22Rv1 (cell line): Measurements from ENCODE around the gene EHD4.

Source experiments
- ZFX ChIP-seq: fragments of 450-650 bp; IDR thresholded peaks from 2 replicates; pipeline ENCODE4 v1.6.1; 2017; ENCODE audit warnings: antibody characterized with exemption, borderline replicate concordance
- TF ChIP-seq, protein P1 (sequence below): fragments of 450-650 bp; IDR thresholded peaks from 2 replicates; pipeline ENCODE4 v1.5.1; 2017; ENCODE audit warnings: mild to moderate bottlenecking

- TF ChIP-seq, protein P1, sequence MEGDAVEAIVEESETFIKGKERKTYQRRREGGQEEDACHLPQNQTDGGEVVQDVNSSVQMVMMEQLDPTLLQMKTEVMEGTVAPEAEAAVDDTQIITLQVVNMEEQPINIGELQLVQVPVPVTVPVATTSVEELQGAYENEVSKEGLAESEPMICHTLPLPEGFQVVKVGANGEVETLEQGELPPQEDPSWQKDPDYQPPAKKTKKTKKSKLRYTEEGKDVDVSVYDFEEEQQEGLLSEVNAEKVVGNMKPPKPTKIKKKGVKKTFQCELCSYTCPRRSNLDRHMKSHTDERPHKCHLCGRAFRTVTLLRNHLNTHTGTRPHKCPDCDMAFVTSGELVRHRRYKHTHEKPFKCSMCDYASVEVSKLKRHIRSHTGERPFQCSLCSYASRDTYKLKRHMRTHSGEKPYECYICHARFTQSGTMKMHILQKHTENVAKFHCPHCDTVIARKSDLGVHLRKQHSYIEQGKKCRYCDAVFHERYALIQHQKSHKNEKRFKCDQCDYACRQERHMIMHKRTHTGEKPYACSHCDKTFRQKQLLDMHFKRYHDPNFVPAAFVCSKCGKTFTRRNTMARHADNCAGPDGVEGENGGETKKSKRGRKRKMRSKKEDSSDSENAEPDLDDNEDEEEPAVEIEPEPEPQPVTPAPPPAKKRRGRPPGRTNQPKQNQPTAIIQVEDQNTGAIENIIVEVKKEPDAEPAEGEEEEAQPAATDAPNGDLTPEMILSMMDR, result no peak
- TF ChIP-seq ZFX, result no peak
Measured at GRCh38 chr15:41885841-41886240, 86.5 kb downstream of the EHD4 start.
